OCI-LY3 (cell line): ENCODE data around the gene BABAM2.

Experiments
- H2AFZ ChIP-seq: fragments of 200-600, 300-600 bp; shearing (Covaris generic); 2 replicates; pipeline ENCODE4 v1.6.0; 2014; ENCODE audit warnings: antibody characterized with exemption, low read depth, low read length
- H3K27ac ChIP-seq: fragments of 200-600, 300-600 bp; sonication (generic); 2 replicates; pipeline ENCODE4 v1.5.1; 2014; ENCODE audit warnings: mild to moderate bottlenecking, low read length, moderate library complexity, mixed read lengths
- H3K27me3 ChIP-seq: fragments of 200-600, 300-600 bp; sonication (generic); 2 replicates; pipeline ENCODE4 v1.6.1; 2014; ENCODE audit warnings: low read depth, low read length, mixed read lengths
- H3K36me3 ChIP-seq: fragments of 200-600, 300-600 bp; sonication (generic); replicated peaks from 2 replicates; pipeline ENCODE3; 2014; ENCODE audit warnings: low read depth, low read length, mixed read lengths
- H3K4me1 ChIP-seq: fragments of 300-600, 200-600 bp; sonication (generic); 2 replicates; pipeline ENCODE4 v1.6.1; 2014; ENCODE audit warnings: low read length, mixed read lengths
- H3K4me2 ChIP-seq: fragments of 200-600, 300-600 bp; sonication (generic); 2 replicates; pipeline ENCODE4 v1.6.1; 2014; ENCODE audit warnings: low read length, mixed read lengths
- H3K4me3 ChIP-seq: fragments of 300-600, 200-600 bp; sonication (generic); 2 replicates; pipeline ENCODE4 v1.5.1; 2014; ENCODE audit warnings: antibody characterized with exemption, mild to moderate bottlenecking, low read length, moderate library complexity
- H3K79me2 ChIP-seq: fragments of 300-600, 200-600 bp; shearing (Covaris generic); 2 replicates; pipeline ENCODE4 v1.6.1; 2014; ENCODE audit warnings: mild to moderate bottlenecking, low read length, mixed read lengths
- H3K9ac ChIP-seq: fragments of 300-600, 200-600 bp; shearing (Covaris generic); 2 replicates; pipeline ENCODE4 v1.6.0; 2014; ENCODE audit warnings: mild to moderate bottlenecking, low read length, moderate library complexity
- H3K9me3 ChIP-seq: fragments of 200-600, 300-600 bp; shearing (Covaris generic); 2 replicates; pipeline ENCODE4 v1.6.1; 2014; ENCODE audit warnings: low read length, mixed read lengths; ENCODE audit not compliant: insufficient read depth
- H4K20me1 ChIP-seq: fragments of 200-600, 300-600 bp; sonication (generic); 2 replicates; pipeline ENCODE4 v1.6.1; 2016; ENCODE audit warnings: low read length, mixed read lengths; ENCODE audit not compliant: insufficient read depth
- EZH2phosphoT487 ChIP-seq: fragments of 200-600 bp; shearing (Covaris generic); IDR thresholded peaks from 2 replicates; pipeline ENCODE4 v1.6.1; 2018; ENCODE audit warnings: antibody characterized with exemption, mixed run types, low read depth
- TF ChIP-seq, protein P1 (sequence below): fragments of 200-600, 300-600 bp; sonication (generic); IDR thresholded peaks from 2 replicates; pipeline ENCODE4 v1.5.1; 2014; ENCODE audit warnings: antibody characterized with exemption, low read length, low read depth

BABAM2 gene

DNA sequence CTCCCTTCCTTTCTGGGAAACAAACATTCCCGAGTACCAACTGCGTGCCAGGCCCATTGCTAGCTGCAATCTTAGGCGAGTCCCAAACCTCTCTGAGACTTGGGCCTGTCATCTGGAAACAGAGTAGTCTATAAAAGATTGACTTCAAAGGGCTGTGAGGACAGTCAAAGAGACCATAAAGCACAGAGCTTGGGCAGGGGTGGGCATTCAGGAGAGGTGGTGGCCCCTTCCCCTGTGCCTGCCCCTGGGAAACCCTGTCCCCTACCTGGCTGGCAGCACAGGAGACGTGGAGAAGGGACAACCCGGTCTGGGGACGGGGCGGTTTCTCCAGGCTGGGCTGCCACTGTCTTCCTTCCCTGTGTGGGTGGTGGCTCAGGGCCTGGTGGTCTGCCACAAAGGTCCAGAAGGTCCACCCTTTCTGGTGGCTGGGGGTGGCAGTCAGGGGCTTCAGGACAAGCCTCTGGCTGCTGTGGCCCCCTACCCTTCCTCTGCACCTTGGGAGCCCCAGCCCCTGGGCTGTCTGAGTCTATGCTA is 468.2 kb downstream of the BABAM2 start:
- Histone ChIP-seq H3K4me2 (peak overlapping the region; percentile 78), H3K36me3 (no peaks in the 10 kb centered on the region), H3K4me1 (peaks cover 17% of the 10 kb centered on the region), H3K9me3 (no peaks in the 10 kb centered on the region), H4K20me1 (no peaks in the 10 kb centered on the region), H3K9ac (peak overlapping the region; percentile 47; the same call in 1 of the 2 replicates), H3K27ac (no peak overlapping the region; the same call in 1 of the 2 replicates), H3K79me2 (no peaks in the 10 kb centered on the region), H3K4me3 (peak overlapping the region; percentile 62), H2AFZ (peak overlapping the region; percentile 83; the same call in 1 of the 2 replicates), H3K27me3 (no peaks in the 10 kb centered on the region)
- TF ChIP-seq, protein P1, sequence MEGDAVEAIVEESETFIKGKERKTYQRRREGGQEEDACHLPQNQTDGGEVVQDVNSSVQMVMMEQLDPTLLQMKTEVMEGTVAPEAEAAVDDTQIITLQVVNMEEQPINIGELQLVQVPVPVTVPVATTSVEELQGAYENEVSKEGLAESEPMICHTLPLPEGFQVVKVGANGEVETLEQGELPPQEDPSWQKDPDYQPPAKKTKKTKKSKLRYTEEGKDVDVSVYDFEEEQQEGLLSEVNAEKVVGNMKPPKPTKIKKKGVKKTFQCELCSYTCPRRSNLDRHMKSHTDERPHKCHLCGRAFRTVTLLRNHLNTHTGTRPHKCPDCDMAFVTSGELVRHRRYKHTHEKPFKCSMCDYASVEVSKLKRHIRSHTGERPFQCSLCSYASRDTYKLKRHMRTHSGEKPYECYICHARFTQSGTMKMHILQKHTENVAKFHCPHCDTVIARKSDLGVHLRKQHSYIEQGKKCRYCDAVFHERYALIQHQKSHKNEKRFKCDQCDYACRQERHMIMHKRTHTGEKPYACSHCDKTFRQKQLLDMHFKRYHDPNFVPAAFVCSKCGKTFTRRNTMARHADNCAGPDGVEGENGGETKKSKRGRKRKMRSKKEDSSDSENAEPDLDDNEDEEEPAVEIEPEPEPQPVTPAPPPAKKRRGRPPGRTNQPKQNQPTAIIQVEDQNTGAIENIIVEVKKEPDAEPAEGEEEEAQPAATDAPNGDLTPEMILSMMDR = no peak
- no peak for TF ChIP-seq EZH2phosphoT487

DNA sequence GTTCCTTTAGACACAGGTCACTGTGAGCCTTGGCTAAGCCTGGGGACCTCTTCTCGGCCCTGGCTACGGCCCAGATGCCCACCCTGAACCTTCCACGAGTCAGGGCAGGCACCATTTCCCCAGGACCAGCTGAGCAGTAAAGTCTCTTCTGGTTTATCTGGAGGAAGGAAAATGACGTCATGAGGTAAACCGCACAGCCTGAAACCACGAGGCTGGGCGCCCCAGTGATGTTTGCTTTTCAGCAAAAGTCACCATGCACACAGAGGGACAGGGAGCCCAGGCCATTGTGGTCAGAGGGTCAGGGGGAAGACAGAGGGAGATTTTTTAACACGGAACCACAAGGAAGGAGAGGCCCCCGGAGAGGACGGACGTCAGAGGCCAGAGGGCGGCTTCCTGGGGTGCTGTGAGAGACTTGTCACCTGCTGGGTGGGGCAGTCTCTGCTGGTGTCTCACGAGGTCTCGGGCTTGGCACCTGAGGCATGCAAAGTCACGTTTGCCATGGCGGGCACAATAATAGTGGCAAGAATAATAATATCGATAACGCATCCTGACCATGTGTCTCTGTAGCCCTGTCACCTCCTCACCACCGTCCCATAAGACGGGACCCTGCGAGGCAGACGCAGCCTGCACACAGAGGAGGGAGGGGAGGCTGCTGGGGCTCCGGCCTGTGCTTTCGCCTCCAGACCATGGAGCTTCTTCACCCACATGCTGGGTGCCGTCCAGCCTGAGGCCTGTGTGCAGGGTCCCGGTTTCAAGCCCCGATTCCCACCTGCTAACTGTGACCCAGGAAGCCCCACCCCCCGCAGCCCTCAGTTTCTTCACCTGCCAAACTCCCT is 468.9 kb downstream of the BABAM2 start:
- no peaks in the 10 kb centered on the region for H3K9me3 ChIP-seq
- H3K9ac ChIP-seq = peak overlapping the region; percentile 47; the same call in 1 of the 2 replicates
- H3K4me1 ChIP-seq = peaks cover 17% of the 10 kb centered on the region
- H3K27me3 ChIP-seq = no peaks in the 10 kb centered on the region
- H4K20me1 ChIP-seq = no peaks in the 10 kb centered on the region
- no peaks in the 10 kb centered on the region for H3K36me3 ChIP-seq
- peak overlapping the region; percentile 78 for H3K4me2 ChIP-seq
- H3K4me3 ChIP-seq = peak overlapping the region; percentile 62
- no peaks in the 10 kb centered on the region for H3K79me2 ChIP-seq
- TF ChIP-seq, protein P1 = no peak
- TF ChIP-seq EZH2phosphoT487 = no peak
- peak overlapping the region; percentile 83 for H2AFZ ChIP-seq
- H3K27ac ChIP-seq = no peak overlapping the region; the same call in 1 of the 2 replicates

DNA sequence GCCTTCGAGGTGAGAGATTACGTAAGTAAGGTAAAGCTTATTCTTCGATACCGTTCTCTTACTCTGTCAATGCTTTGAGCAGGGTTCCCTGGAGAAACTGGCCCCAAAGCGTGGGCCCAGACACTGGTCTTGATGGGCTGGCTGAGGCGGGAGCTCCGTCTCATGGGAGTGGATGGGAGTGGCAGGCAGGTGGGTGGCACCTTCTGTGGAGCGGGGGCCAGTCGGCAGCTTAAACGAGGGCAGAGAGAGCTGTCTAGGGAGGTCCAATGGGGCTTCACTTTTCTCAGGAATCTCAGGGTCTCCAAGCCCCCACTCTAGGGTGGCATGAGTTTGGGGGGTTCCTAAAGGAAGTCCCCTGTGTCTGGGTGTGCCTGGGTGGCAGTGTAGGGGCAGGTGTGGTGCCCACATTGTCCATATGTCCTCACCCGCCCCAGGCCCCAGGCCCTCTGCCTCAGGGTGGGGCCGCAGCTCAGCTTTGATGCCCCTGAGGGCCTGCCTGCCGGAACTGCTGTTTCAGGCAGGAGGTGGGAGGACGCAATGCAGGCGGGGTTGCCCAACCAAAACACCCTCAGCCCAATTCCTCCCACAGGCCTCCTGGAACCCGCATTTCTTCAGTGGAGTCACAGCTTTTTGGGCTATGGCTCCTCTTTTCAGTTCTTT is 469.7 kb downstream of the BABAM2 start:
- Histone ChIP-seq H3K4me3 (no peak overlapping the region), H3K9ac (no peak overlapping the region), H2AFZ (no peak overlapping the region), H3K4me1 (peaks cover 17% of the 10 kb centered on the region), H3K27ac (no peak overlapping the region), H3K9me3 (no peaks in the 10 kb centered on the region), H3K36me3 (no peaks in the 10 kb centered on the region), H3K79me2 (no peaks in the 10 kb centered on the region), H4K20me1 (no peaks in the 10 kb centered on the region), H3K4me2 (peak overlapping the region; percentile 78), H3K27me3 (no peaks in the 10 kb centered on the region)
- TF ChIP-seq, protein P1 = no peak
- no peak for TF ChIP-seq EZH2phosphoT487
